Neural progenitor cell (in vitro differentiated cells): ENCODE data around the gene NIPAL3. TPM values are rescaled to one million over a fixed set of nuclear protein-coding genes. Genes with fewer than 3 reads are reported as not detected.
"Not testable (repeated sequence)": the region's sequence is repeated elsewhere in the genome, so short reads cannot be mapped to it uniquely, and the experiment has no call there.

Experiments used
- DNase-seq: peaks from one replicate; pipeline ENCODE4 v3.0.0-alpha.2; 2016; ENCODE audit warnings: low spot score
- H2AFZ ChIP-seq: fragments of 200-600 bp; sonication (generic); replicated peaks from 2 replicates; pipeline ENCODE4 v1.6.1; 2016; ENCODE audit warnings: antibody characterized with exemption
- H3F3A ChIP-seq: fragments of 200-600 bp; sonication (generic); 2 replicates; pipeline ENCODE4 v1.6.1; 2016; ENCODE audit warnings: antibody characterized with exemption, low read depth
- H3K27ac ChIP-seq: fragments of 200-600 bp; sonication (generic); 2 replicates; pipeline ENCODE4 v1.5.1; 2016; ENCODE audit warnings: mild to moderate bottlenecking
- H3K27me3 ChIP-seq: fragments of 200-600 bp; sonication (generic); 2 replicates; pipeline ENCODE4 v1.6.1; 2016; ENCODE audit warnings: mild to moderate bottlenecking, moderate library complexity
- H3K36me3 ChIP-seq: fragments of 200-600 bp; sonication (generic); 2 replicates; pipeline ENCODE4 v1.5.1; 2016
- H3K4me1 ChIP-seq: fragments of 200-600 bp; sonication (generic); 2 replicates; pipeline ENCODE4 v1.6.1; 2016; ENCODE audit warnings: mixed run types
- H3K4me2 ChIP-seq: fragments of 200-600 bp; sonication (generic); 2 replicates; pipeline ENCODE4 v1.6.1; 2016
- H3K4me3 ChIP-seq: fragments of 200-600 bp; sonication (generic); 2 replicates; pipeline ENCODE4 v1.5.1; 2016
- H3K79me2 ChIP-seq: fragments of 200-600 bp; sonication (generic); 2 replicates; pipeline ENCODE4 v1.6.1; 2016; ENCODE audit warnings: low read depth
- H3K9ac ChIP-seq: fragments of 200-600 bp; sonication (generic); 2 replicates; pipeline ENCODE4 v1.6.1; 2016
- H3K9me3 ChIP-seq: fragments of 200-600 bp; sonication (generic); 2 replicates; pipeline ENCODE4 v1.5.1; 2016; ENCODE audit warnings: low read depth
- H4K20me1 ChIP-seq: fragments of 200-600 bp; sonication (generic); 2 replicates; pipeline ENCODE4 v1.6.1; 2016; ENCODE audit warnings: low read depth
- H3K27ac Mint-ChIP-seq: 3 replicates; pipeline ENCODE4 v1.8.0; 2021; ENCODE audit warnings: mixed read lengths
- H3K27me3 Mint-ChIP-seq: 2 replicates; pipeline ENCODE4 v1.8.0; 2022; ENCODE audit warnings: low read depth, mild to moderate bottlenecking, inconsistent platforms, moderate library complexity, mixed read lengths; ENCODE audit not compliant: insufficient read depth
- H3K36me3 Mint-ChIP-seq: 3 replicates; pipeline ENCODE4 v1.8.0; 2021; ENCODE audit warnings: mixed read lengths
- H3K4me1 Mint-ChIP-seq: 3 replicates; pipeline ENCODE4 v1.8.0; 2021; ENCODE audit warnings: mixed read lengths
- H3K4me3 Mint-ChIP-seq: 3 replicates; pipeline ENCODE4 v1.8.0; 2021; ENCODE audit warnings: mild to moderate bottlenecking, moderate library complexity, mixed read lengths
- H3K9me3 Mint-ChIP-seq: 3 replicates; pipeline ENCODE4 v1.8.0; 2020; ENCODE audit warnings: mixed read lengths
- CTCF ChIP-seq: fragments of 200-600 bp; sonication (generic); IDR thresholded peaks from 2 replicates; pipeline ENCODE4 v1.5.1; 2017; ENCODE audit warnings: antibody characterized with exemption, mild to moderate bottlenecking
- EZH2 ChIP-seq: fragments of 200-600 bp; sonication (generic); IDR thresholded peaks from 2 replicates; pipeline ENCODE4 v1.6.1; 2017; ENCODE audit warnings: antibody characterized with exemption, mild to moderate bottlenecking, moderate library complexity
- EZH2phosphoT487 ChIP-seq: fragments of 200-600 bp; sonication (generic); IDR thresholded peaks from 2 replicates; pipeline ENCODE4 v1.6.1; 2017; ENCODE audit warnings: antibody characterized with exemption
- total RNA-seq: library from RNA; depleted of rRNA; stranded (reverse); fragments of >200 nt; gene quantifications from 2 replicates; pipeline ENCODE4 v1.2.3, GENCODE V29; 2015; ENCODE audit warnings: low replicate concordance

Gene NIPAL3
- total RNA-seq, 1 donor from 2014 or later, result 6.9 TPM

- no peaks in the 10 kb centered on the region for H3K27me3 Mint-ChIP-seq
Measured at GRCh38 chr1:24455272-24455671, 39.7 kb downstream of the NIPAL3 start.

GRCh38 chr1:24457866-24458265 lies 42.3 kb downstream of the NIPAL3 start:
- Histone ChIP-seq H3K9me3 (no peaks in the 10 kb centered on the region), H3K9ac (no peak overlapping the region), H2AFZ (no peak overlapping the region), H3K4me3 (no peak overlapping the region), H3F3A (no peaks in the 10 kb centered on the region), H4K20me1 (no peaks in the 10 kb centered on the region), H3K27ac (no peak overlapping the region), H3K36me3 (no peaks in the 10 kb centered on the region), H3K4me1 (no peaks in the 10 kb centered on the region), H3K79me2 (no peaks in the 10 kb centered on the region), H3K27me3 (no peaks in the 10 kb centered on the region), H3K4me2 (no peak overlapping the region)
- no peak overlapping the region for H3K4me3 Mint-ChIP-seq
- no peaks in the 10 kb centered on the region for H3K9me3 Mint-ChIP-seq
- DNase-seq, result no peak
- H3K27me3 Mint-ChIP-seq, result no peaks in the 10 kb centered on the region
- no peak for TF ChIP-seq EZH2
- no peaks in the 10 kb centered on the region for H3K36me3 Mint-ChIP-seq
- H3K4me1 Mint-ChIP-seq, result peaks cover 10% of the 10 kb centered on the region
- H3K27ac Mint-ChIP-seq, result no peak overlapping the region

More at GRCh38 chr1:24455272-24455671, 39.7 kb downstream of the NIPAL3 start:
- Histone ChIP-seq H4K20me1 (no peaks in the 10 kb centered on the region), H3F3A (no peaks in the 10 kb centered on the region), H3K27ac (no peak overlapping the region), H2AFZ (no peak overlapping the region), H3K4me1 (no peaks in the 10 kb centered on the region), H3K36me3 (no peaks in the 10 kb centered on the region), H3K9ac (no peak overlapping the region), H3K9me3 (no peaks in the 10 kb centered on the region), H3K27me3 (no peaks in the 10 kb centered on the region), H3K4me2 (no peak overlapping the region), H3K79me2 (no peaks in the 10 kb centered on the region), H3K4me3 (no peak overlapping the region)
- peaks cover 9% of the 10 kb centered on the region for H3K4me1 Mint-ChIP-seq
- TF ChIP-seq EZH2, result no peak
- TF ChIP-seq EZH2phosphoT487, result no peak
- no peak for TF ChIP-seq CTCF
- no peak for DNase-seq
- H3K4me3 Mint-ChIP-seq, result no peak overlapping the region
- no peaks in the 10 kb centered on the region for H3K9me3 Mint-ChIP-seq
- H3K36me3 Mint-ChIP-seq, result no peaks in the 10 kb centered on the region
- H3K27ac Mint-ChIP-seq, result no peak overlapping the region

GRCh38 chr1:24459551-24460266 lies 44.1 kb downstream of the NIPAL3 start:
- H3K4me1 Mint-ChIP-seq, result peaks cover 29% of the 10 kb centered on the region
- Histone ChIP-seq H3F3A (peaks cover 5% of the 10 kb centered on the region), H3K4me3 (no peak overlapping the region), H3K27ac (no peak overlapping the region), H3K36me3 (no peaks in the 10 kb centered on the region), H4K20me1 (no peaks in the 10 kb centered on the region), H3K79me2 (no peaks in the 10 kb centered on the region), H3K9me3 (no peaks in the 10 kb centered on the region), H3K4me1 (peaks cover 17% of the 10 kb centered on the region), H3K27me3 (no peaks in the 10 kb centered on the region), H2AFZ (no peak overlapping the region), H3K4me2 (no peak overlapping the region), H3K9ac (no peak overlapping the region)
- H3K4me3 Mint-ChIP-seq, result no peak overlapping the region
- no peak for DNase-seq
- H3K36me3 Mint-ChIP-seq, result no peaks in the 10 kb centered on the region
- H3K9me3 Mint-ChIP-seq, result no peaks in the 10 kb centered on the region
- no peak overlapping the region for H3K27ac Mint-ChIP-seq
- TF ChIP-seq CTCF (no peak), EZH2phosphoT487 (no peak), EZH2 (no peak)
- H3K27me3 Mint-ChIP-seq, result no peaks in the 10 kb centered on the region

- H3K27me3 Mint-ChIP-seq, H3K4me3 Mint-ChIP-seq, H3K36me3 ChIP-seq, H3K27ac ChIP-seq, H3K9ac ChIP-seq, H3K4me2 ChIP-seq, H3K79me2 ChIP-seq, H4K20me1 ChIP-seq, H3K4me3 ChIP-seq, H3K36me3 Mint-ChIP-seq, H3K27me3 ChIP-seq, H2AFZ ChIP-seq, H3K27ac Mint-ChIP-seq, H3K9me3 ChIP-seq, DNase-seq, H3F3A ChIP-seq, H3K9me3 Mint-ChIP-seq: not testable (repeated sequence)
- H3K4me1 ChIP-seq, result peaks cover 21% of the 10 kb centered on the region
- H3K4me1 Mint-ChIP-seq, result peaks cover 33% of the 10 kb centered on the region
Measured at GRCh38 chr1:24462128-24462527, 46.5 kb downstream of the NIPAL3 start.
